GM12875 (cell line): ENCODE results near the gene ACSL4.

ENCODE experiments used
- H3K4me3 ChIP-seq: one replicate; pipeline ENCODE4 v1.5.1; 2011; ENCODE audit warnings: low read depth, low read length, control low read depth
- TF ChIP-seq, protein P1 (sequence below): IDR thresholded peaks from 2 replicates; pipeline ENCODE4 v1.5.1; 2011; ENCODE audit warnings: low read depth, mild to moderate bottlenecking, control low read depth, inconsistent platforms, low read length, moderate library complexity, borderline replicate concordance; ENCODE audit not compliant: insufficient read depth

Gene ACSL4

GRCh38 chrX:109629310-109629709, 103.7 kb downstream of the ACSL4 start:
- H3K4me3 ChIP-seq, result no peak overlapping the region
- TF ChIP-seq, protein P1, sequence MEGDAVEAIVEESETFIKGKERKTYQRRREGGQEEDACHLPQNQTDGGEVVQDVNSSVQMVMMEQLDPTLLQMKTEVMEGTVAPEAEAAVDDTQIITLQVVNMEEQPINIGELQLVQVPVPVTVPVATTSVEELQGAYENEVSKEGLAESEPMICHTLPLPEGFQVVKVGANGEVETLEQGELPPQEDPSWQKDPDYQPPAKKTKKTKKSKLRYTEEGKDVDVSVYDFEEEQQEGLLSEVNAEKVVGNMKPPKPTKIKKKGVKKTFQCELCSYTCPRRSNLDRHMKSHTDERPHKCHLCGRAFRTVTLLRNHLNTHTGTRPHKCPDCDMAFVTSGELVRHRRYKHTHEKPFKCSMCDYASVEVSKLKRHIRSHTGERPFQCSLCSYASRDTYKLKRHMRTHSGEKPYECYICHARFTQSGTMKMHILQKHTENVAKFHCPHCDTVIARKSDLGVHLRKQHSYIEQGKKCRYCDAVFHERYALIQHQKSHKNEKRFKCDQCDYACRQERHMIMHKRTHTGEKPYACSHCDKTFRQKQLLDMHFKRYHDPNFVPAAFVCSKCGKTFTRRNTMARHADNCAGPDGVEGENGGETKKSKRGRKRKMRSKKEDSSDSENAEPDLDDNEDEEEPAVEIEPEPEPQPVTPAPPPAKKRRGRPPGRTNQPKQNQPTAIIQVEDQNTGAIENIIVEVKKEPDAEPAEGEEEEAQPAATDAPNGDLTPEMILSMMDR, result no peak

DNA sequence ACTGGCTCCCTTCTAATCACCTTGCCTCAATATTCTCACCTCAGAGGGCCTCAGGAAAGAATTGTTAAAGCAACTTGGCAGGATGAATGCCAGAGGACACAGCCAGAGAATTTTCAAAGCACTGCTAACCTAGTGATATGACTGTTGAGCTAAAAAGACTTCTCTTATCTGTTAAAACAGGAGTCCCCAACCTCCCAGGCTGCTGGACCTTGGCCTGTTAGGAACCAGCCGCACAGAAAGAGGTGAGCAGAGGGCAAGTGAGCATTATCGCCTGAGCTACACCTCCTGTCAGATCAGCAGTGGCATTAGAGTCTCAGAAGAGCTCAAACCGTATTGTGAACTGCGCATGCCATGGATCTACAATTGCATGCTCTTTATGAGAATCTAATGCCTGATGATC, 106.4 kb downstream of the ACSL4 start:
- H3K4me3 ChIP-seq, result no peak overlapping the region
- TF ChIP-seq, protein P1, result no peak

- H3K4me3 ChIP-seq, result no peak within 1 kb of the TSS
Measured at GRCh38 chrX:109624641-109625616, 108.1 kb downstream of the ACSL4 start, which contains the start of gene KCNE5. KCNE5 (minus strand) TSS chrX:109625172; CDS start chrX:109625020, 152 bp downstream.

GRCh38 chrX:109623997-109624396, 109.1 kb downstream of the ACSL4 start:
- TF ChIP-seq, protein P1, result no peak
- no peak overlapping the region for H3K4me3 ChIP-seq

More at GRCh38 chrX:109624641-109625616, 108.1 kb downstream of the ACSL4 start, which contains the start of gene KCNE5:
- TF ChIP-seq, protein P1, result no peak

DNA sequence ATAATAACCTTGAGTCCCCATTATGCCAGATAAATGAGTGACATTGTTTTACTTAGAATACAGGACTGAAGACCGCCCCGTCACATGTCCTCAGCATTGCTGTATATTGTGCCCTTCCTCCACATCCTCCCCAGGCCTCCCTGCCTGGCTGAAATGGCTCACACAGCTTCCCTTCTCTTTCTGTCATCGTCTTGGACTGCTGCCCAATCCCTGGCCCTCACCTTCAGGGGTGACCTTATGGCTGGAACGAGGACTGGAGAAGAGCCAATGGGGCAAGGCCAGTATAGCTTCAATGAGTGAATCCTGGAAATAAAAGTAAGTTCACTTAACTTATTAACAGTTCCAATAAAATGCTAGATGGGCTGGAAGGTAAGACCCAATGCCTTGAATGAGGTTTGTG, 110.8 kb downstream of the ACSL4 start:
- no peak overlapping the region for H3K4me3 ChIP-seq
- TF ChIP-seq, protein P1, result no peak

- H3K4me3 ChIP-seq, result no peak overlapping the region
- TF ChIP-seq, protein P1, result no peak
Measured at GRCh38 chrX:109619771-109620170, 113.3 kb downstream of the ACSL4 start.

DNA sequence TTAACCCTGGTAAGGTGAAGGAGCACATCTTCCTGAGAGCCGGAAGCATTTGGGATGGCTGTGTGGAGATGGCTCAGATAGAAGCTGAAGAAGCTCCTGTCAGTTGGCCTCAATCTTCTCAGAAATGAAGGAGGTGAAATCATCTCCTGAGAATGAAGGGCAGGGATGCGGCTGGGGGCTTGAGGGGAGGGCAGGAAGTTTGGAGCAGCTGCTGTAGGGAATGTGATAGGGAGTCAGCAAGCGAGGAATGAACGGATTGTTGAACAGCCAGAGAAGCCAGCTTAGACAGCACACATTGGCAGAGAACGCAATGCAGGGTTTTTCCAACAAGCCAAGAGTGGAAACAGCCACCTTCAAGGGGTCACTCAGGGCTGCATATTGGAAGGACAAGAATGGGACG, 118.1 kb downstream of the ACSL4 start:
- TF ChIP-seq, protein P1, result no peak
- no peak overlapping the region for H3K4me3 ChIP-seq
